GM12865 (cell line): ENCODE data around the gene C11orf91.

ENCODE experiments used
- DNase-seq: peaks from one replicate; pipeline ENCODE4 v3.0.0; 2010; ENCODE audit warnings: low read depth
- H3K4me3 ChIP-seq: 2 replicates; pipeline ENCODE4 v1.5.1; 2011; ENCODE audit warnings: mild to moderate bottlenecking, low read depth, low read length, control low read depth
- CTCF ChIP-seq: IDR thresholded peaks from 2 replicates; pipeline ENCODE4 v1.5.1; 2011; ENCODE audit warnings: low read length, control low read depth, low read depth, inconsistent platforms; ENCODE audit not compliant: insufficient read depth; ENCODE audit errors: missing control alignments

C11orf91 gene

GRCh38 chr11:33700502-33701271 is at the start of gene C11orf91:
Gene C11orf91, minus strand, starts transcription at chr11:33700826. Its CDS starts 86 bp downstream, at chr11:33700740.
- peak; percentile 95 for DNase-seq
- TF ChIP-seq CTCF = no peak
- H3K4me3 ChIP-seq = peak within 1 kb of the TSS; percentile 80

GRCh38 chr11:33747979-33748378 is 47.4 kb upstream of the C11orf91 start:
- TF ChIP-seq CTCF = no peak
- H3K4me3 ChIP-seq = no peak overlapping the region
- DNase-seq = no peak

- no peak overlapping the region for H3K4me3 ChIP-seq
- no peak for DNase-seq
- no peak for TF ChIP-seq CTCF
Observed at GRCh38 chr11:33743291-33743690, 42.7 kb upstream of the C11orf91 start.

GRCh38 chr11:33742249-33742851 is 41.7 kb upstream of the C11orf91 start:
- TF ChIP-seq CTCF = no peak
- peak; percentile 42 for DNase-seq
- no peak overlapping the region for H3K4me3 ChIP-seq

GRCh38 chr11:33741806-33742205 is 41.2 kb upstream of the C11orf91 start:
- DNase-seq = no peak
- H3K4me3 ChIP-seq = no peak overlapping the region
- no peak for TF ChIP-seq CTCF

- no peak overlapping the region for H3K4me3 ChIP-seq
- DNase-seq = no peak
- no peak for TF ChIP-seq CTCF
Observed at GRCh38 chr11:33737362-33737821, 36.8 kb upstream of the C11orf91 start.
